Mesenchymal stem cell (in vitro differentiated cells and primary cell): Measurements from ENCODE around the gene MBTPS1. TPM values are rescaled to one million over a fixed set of nuclear protein-coding genes. Genes with fewer than 3 reads are reported as not detected.

Source experiments
- DNase-seq: peaks from one replicate; pipeline ENCODE4 v3.0.0-alpha.2; 2013
- H2AFZ ChIP-seq: one replicate; pipeline ENCODE4 v1.6.1; 2013; ENCODE audit warnings: low read depth, mild to moderate bottlenecking, control low read depth, inconsistent platforms, low read length, moderate library complexity
- H2AK5ac ChIP-seq: 2 replicates; pipeline ENCODE4 v1.6.1; 2013; ENCODE audit warnings: low read length, moderate library complexity, mild to moderate bottlenecking, inconsistent platforms; ENCODE audit not compliant: severe bottlenecking
- H2BK120ac ChIP-seq: one replicate; pipeline ENCODE4 v1.6.1; 2013; ENCODE audit warnings: low read depth, mild to moderate bottlenecking, inconsistent platforms, low read length, moderate library complexity
- H2BK12ac ChIP-seq, 2 experiments: one replicate each; pipeline ENCODE4 v1.6.1; 2013; ENCODE audit warnings: inconsistent platforms in 2 of 2, low read length in 2 of 2, mild to moderate bottlenecking in 2 of 2, moderate library complexity in 2 of 2, control low read depth in 1 of 2
- H2BK15ac ChIP-seq: one replicate; pipeline ENCODE4 v1.6.1; 2013; ENCODE audit warnings: mild to moderate bottlenecking, low read depth, inconsistent platforms; ENCODE audit not compliant: poor library complexity, severe bottlenecking
- H2BK5ac ChIP-seq: 2 replicates; pipeline ENCODE4 v1.6.1; 2013; ENCODE audit warnings: low read depth, mild to moderate bottlenecking, low read length, control low read depth, inconsistent platforms; ENCODE audit not compliant: poor library complexity, severe bottlenecking
- H3K14ac ChIP-seq, 2 experiments: one replicate each; pipeline ENCODE4 v1.6.1; 2013; ENCODE audit warnings: inconsistent platforms in 2 of 2, low read length in 2 of 2, control low read depth in 1 of 2, mild to moderate bottlenecking in 1 of 2, moderate library complexity in 1 of 2
- H3K18ac ChIP-seq, 2 experiments: one replicate each; pipeline ENCODE4 v1.6.1; 2013; ENCODE audit warnings: inconsistent platforms in 2 of 2, low read length in 2 of 2, control low read depth in 1 of 2, low read depth in 1 of 2, mild to moderate bottlenecking in 1 of 2
- H3K23ac ChIP-seq, 2 experiments: one replicate each; pipeline ENCODE4 v1.6.1; 2013; ENCODE audit warnings: inconsistent platforms in 2 of 2, low read length in 2 of 2, mild to moderate bottlenecking in 2 of 2, moderate library complexity in 2 of 2, control low read depth in 1 of 2
- H3K27ac ChIP-seq: 2 replicates; pipeline ENCODE4 v1.5.1; 2013; ENCODE audit warnings: mild to moderate bottlenecking, moderate library complexity, low read length, control low read depth, inconsistent platforms; ENCODE audit not compliant: poor library complexity, severe bottlenecking
- H3K27me3 ChIP-seq, 2 experiments: 2 replicates each; pipeline versions ENCODE4 v1.6.1 to v1.7.0; 2013; ENCODE audit warnings: low read length in 2 of 2, mild to moderate bottlenecking in 2 of 2, moderate library complexity in 2 of 2, control low read depth in 1 of 2, inconsistent platforms in 1 of 2; ENCODE audit not compliant: control insufficient read depth in 1 of 2, insufficient read depth in 1 of 2
- H3K36me3 ChIP-seq, 2 experiments: 2 replicates each; pipeline versions ENCODE4 v1.6.1 to v1.7.0; 2013; ENCODE audit warnings: low read length in 2 of 2, control low read depth in 1 of 2, inconsistent platforms in 1 of 2, low read depth in 1 of 2, mild to moderate bottlenecking in 1 of 2; ENCODE audit not compliant: insufficient read depth in 2 of 2, control insufficient read depth in 1 of 2
- H3K4ac ChIP-seq, 2 experiments: one replicate each; pipeline ENCODE4 v1.6.1; 2013; ENCODE audit warnings: inconsistent platforms in 2 of 2, low read length in 2 of 2, mild to moderate bottlenecking in 2 of 2, moderate library complexity in 2 of 2, control low read depth in 1 of 2, low read depth in 1 of 2
- H3K4me1 ChIP-seq: 2 replicates; pipeline ENCODE4 v1.6.1; 2013; ENCODE audit warnings: low read depth, low read length, control low read depth; ENCODE audit not compliant: control insufficient read depth, insufficient read depth
- H3K4me2 ChIP-seq: 2 replicates; pipeline ENCODE4 v1.6.1; 2013; ENCODE audit warnings: low read length, mild to moderate bottlenecking, inconsistent platforms; ENCODE audit not compliant: poor library complexity, severe bottlenecking
- H3K4me3 ChIP-seq, 2 experiments: 2 replicates each; pipeline versions ENCODE4 v1.5.1 to v1.7.0; 2013; ENCODE audit warnings: low read length in 2 of 2, mild to moderate bottlenecking in 2 of 2, control low read depth in 1 of 2, low read depth in 1 of 2; ENCODE audit not compliant: insufficient read depth in 1 of 2
- H3K79me1 ChIP-seq: replicated peaks from 2 replicates; pipeline ENCODE4 v1.6.1; 2013; ENCODE audit warnings: mild to moderate bottlenecking, control low read depth, low read length, inconsistent platforms; ENCODE audit not compliant: poor library complexity, severe bottlenecking
- H3K9ac ChIP-seq: 2 replicates; pipeline ENCODE4 v1.7.0; 2013; ENCODE audit warnings: mild to moderate bottlenecking, low read length, moderate library complexity
- H3K9me3 ChIP-seq: 2 replicates; pipeline ENCODE4 v1.7.0; 2013; ENCODE audit warnings: mild to moderate bottlenecking, low read length; ENCODE audit not compliant: control insufficient read depth
- H4K8ac ChIP-seq: one replicate; pipeline ENCODE4 v1.6.1; 2013; ENCODE audit warnings: inconsistent platforms, mild to moderate bottlenecking, low read length, moderate library complexity
- H4K91ac ChIP-seq: one replicate; pipeline ENCODE4 v1.6.1; 2013; ENCODE audit warnings: mild to moderate bottlenecking, low read length, inconsistent platforms
- WGBS: methylation state at CpG from one replicate; pipeline ENCODE4 v1.1.7; 2013; ENCODE audit warnings: mixed read lengths; 5-methylcytosine and 5-hydroxymethylcytosine counted together
- small RNA-seq: library from polyadenylated mRNA; stranded (forward); fragments of <200 nt; extraction: miRNeasy Mini kit (QIAGEN cat#:217004); gene quantifications from one replicate; pipeline ENCODE3, GENCODE V24; 2013; ENCODE audit warnings: low read depth

The MBTPS1 gene

GRCh38 chr16:84007520-84007919, 109.2 kb downstream of the MBTPS1 start:
- Histone ChIP-seq H4K91ac (no peak overlapping the region), H3K4ac (no peak overlapping the region), H3K23ac (no peak overlapping the region), H3K36me3 (no peaks in the 10 kb centered on the region), H2AFZ (no peak overlapping the region), H2BK15ac (no peak overlapping the region), H2BK12ac (no peak overlapping the region), H3K4me1 (no peaks in the 10 kb centered on the region), H3K27ac (no peak overlapping the region), H3K4me3 (no peak overlapping the region), H2BK5ac (no peak overlapping the region), H2BK120ac (no peak overlapping the region), H3K18ac (no peak overlapping the region), H3K9me3 (no peaks in the 10 kb centered on the region), H3K79me1 (no peaks in the 10 kb centered on the region), H4K8ac (no peak overlapping the region), H2AK5ac (no peak overlapping the region), H3K14ac (no peak overlapping the region), H3K9ac (no peak overlapping the region), H3K27me3 (peaks cover 39 to 63% of the 10 kb centered on the region in 2 experiments), H3K4me2 (no peak overlapping the region)
- 72% methylated on average over 4 of the region's 4 CpGs for WGBS
- DNase-seq = no peak

GRCh38 chr16:84005391-84005790, 111.4 kb downstream of the MBTPS1 start:
- Histone ChIP-seq H2BK15ac (no peak overlapping the region), H4K8ac (no peak overlapping the region), H3K4me3 (no peak overlapping the region), H2AK5ac (no peak overlapping the region), H3K9ac (no peak overlapping the region), H3K27me3 (peaks cover 43 to 66% of the 10 kb centered on the region in 2 experiments), H3K4me1 (peaks cover 8% of the 10 kb centered on the region), H3K9me3 (no peaks in the 10 kb centered on the region), H3K4ac (no peak overlapping the region), H3K18ac (no peak overlapping the region), H2BK5ac (no peak overlapping the region), H3K23ac (no peak overlapping the region), H3K27ac (no peak overlapping the region), H4K91ac (no peak overlapping the region), H2BK120ac (no peak overlapping the region), H3K79me1 (no peaks in the 10 kb centered on the region), H2AFZ (no peak overlapping the region), H3K4me2 (no peak overlapping the region), H3K14ac (no peak overlapping the region), H3K36me3 (no peaks in the 10 kb centered on the region), H2BK12ac (no peak overlapping the region)
- DNase-seq = no peak
- WGBS = 81% methylated on average over 5 of the region's 5 CpGs

DNA sequence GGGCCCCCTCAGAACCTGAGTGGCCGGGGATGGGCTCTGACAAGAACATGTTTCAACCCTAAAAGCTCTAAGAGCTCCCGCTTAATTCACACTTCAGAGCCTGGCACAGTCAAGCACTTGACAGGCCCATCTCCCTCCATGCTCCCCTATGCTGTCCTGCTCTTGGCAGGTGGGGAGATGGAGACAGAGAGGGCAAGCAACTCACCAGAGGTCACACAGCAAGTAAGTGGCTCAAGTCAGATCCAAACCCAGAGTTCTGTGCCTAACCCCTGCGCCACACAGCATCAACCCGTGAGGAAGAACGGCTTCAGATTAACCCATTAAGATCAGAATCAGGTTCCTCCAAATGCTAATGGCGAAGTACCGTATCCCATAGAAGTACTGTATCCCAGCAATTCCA, 112.3 kb downstream of the MBTPS1 start:
- no peak overlapping the region for H3K9ac ChIP-seq
- no peak overlapping the region for H2BK15ac ChIP-seq
- H3K18ac ChIP-seq = no peak overlapping the region
- no peak for DNase-seq
- no peak overlapping the region for H3K27ac ChIP-seq
- no peak overlapping the region for H4K8ac ChIP-seq
- H3K23ac ChIP-seq = no peak overlapping the region
- no peak overlapping the region for H3K4me2 ChIP-seq
- H3K27me3 ChIP-seq = peaks cover 43 to 69% of the 10 kb centered on the region in 2 experiments
- H2AFZ ChIP-seq = no peak overlapping the region
- no peak overlapping the region for H2BK120ac ChIP-seq
- no peak overlapping the region for H3K4me3 ChIP-seq
- no peak overlapping the region for H2AK5ac ChIP-seq
- H3K4ac ChIP-seq = no peak overlapping the region
- H4K91ac ChIP-seq = no peak overlapping the region
- WGBS = 88% methylated on average over 6 of the region's 7 CpGs
- no peak overlapping the region for H2BK12ac ChIP-seq
- H3K79me1 ChIP-seq = no peaks in the 10 kb centered on the region
- H3K36me3 ChIP-seq = no peaks in the 10 kb centered on the region
- no peaks in the 10 kb centered on the region for H3K9me3 ChIP-seq
- no peak overlapping the region for H3K14ac ChIP-seq
- peaks cover 8% of the 10 kb centered on the region for H3K4me1 ChIP-seq
- H2BK5ac ChIP-seq = no peak overlapping the region

Small RNA genes lying within 50 kb of the gene (small RNA-seq; reads per million reads assigned to genes)
- not detected for gene RNA5SP432
